NCI-H510A treated with DMSO at 0.1 percent for 48 hours (cell line): ENCODE measurements around the gene ZNF296.
A peak's percentile ranks its signal among the peaks of the same experiment; 100 is the strongest.

Experiments
- DNase-seq: peaks from one replicate; lab custom pipeline; 2025; lab: John Stamatoyannopoulos, UW

ZNF296 gene

DNA sequence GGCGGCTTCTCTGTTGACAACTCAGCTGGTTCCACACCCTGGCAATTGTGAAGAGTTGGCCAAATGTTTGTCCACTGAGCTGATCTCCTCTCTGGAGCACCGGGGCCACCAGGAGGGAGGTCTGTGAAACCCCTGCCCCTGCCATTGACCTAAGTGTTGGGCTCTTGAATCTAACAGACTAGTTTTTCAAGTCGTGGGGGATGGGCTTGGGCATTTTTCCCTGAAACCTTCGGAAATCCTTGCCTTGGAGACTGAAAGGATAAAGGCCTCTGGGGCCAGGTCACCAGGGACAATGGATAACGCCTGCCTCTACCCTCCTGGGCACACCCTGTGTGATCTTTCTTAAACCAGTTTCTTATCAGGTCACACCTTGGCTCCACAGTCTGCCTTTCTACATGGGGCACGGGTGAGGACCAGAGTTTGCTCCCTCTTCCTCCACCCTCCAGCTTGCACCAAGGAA, 3.7 kb upstream of the ZNF296 start:
- DNase-seq: no peak

DNA sequence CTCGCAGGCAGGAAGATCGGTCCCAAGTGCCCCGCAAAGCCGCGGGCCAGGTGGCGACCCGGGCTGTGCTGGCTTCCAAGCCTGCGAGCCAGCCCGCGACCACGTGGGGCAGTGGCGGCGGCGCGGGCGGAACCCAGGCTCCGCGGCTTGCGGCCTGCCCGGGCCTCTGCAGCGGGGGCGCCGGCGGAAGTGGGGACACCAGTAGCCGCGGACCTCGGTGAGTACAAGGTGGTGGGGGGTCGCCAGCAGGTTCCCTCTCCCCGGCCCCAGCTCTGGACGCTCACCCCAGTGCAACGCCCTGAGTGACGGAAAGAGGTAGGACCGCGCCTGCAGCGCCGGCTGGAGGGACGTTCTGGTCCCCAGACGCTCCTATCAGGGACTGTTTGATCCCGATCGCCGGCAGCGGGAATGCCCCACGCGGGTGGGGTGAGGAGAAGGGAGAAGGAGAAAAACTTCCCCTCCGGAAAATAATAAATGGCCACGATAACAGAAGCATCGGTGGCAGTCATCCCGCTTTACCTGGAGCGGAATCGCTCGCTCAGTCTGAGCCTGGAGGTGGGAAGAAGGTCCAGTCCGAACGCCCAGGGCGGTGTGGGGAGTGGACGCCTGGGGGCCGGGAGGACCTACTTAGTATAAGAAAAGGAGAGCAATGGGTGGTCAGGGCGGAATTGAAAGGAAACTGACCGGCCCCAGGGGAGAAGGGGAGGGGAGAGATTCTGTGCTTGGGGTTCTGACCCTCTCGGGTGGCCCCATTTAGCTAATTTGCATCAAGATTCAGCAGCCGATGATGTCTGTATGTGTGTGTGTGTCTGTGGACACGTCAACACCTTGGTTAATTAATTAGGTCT, 3.0 kb upstream of the ZNF296 start, which contains the start of gene GEMIN7:
GEMIN7 (plus strand) TSS at position 198 of the 848 bp plus-strand sequence. CDS start 10,855 bp downstream, outside the sequence.
- peak; percentile 76 for DNase-seq

GRCh38 chr19:45078390-45079062, 2.2 kb upstream of the ZNF296 start:
- no peak for DNase-seq

- peak; percentile 72 for DNase-seq
Observed at GRCh38 chr19:45076851-45077730, 813 bp upstream of the ZNF296 start.

GRCh38 chr19:45075301-45076028, 813 bp downstream of the ZNF296 start:
- DNase-seq: peak; percentile 83

GRCh38 chr19:45074744-45075300, 1.5 kb downstream of the ZNF296 start:
- no peak for DNase-seq

DNA sequence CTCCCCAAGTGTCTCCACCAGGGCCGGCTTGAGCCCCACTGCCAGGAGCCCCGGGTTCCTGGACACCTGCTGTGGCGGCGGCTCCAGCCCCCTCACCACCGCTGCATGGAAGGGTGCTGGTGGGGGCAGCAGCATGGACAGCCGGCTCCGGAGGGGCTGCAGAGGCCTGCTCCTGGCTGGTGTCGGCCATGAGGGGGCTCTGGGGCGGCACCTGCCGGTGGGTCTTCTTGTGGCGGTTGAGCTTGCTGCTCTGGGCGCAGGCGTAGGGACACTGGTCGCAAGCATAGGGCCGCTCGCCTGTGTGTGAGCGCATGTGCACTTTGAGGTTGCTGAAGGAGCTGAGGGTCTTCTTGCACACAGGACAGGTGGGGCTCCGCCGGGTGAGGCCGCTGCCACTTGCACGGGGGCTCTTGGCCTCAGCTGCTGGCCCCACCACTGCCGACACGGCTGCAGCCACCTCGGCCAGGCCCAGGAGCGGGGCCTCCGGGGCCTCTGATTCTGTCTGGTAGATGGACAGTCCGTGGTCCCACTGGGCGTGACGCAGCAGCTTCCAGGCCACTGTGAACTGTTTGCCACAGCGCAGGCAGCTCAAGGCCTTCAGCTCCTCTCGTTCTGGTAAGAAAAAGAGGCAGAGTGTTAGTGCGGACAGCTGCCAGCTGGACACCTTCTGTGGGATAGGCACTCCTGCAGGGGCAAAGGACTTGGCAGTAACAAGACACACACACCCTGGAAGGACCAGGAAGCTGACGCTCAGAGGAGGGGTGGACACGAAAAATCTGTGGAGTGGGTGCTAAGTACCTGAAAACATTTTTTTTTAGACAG, 4.1 kb downstream of the ZNF296 start:
- DNase-seq: no peak

- DNase-seq: no peak
Observed at GRCh38 chr19:45071545-45071938, 4.7 kb downstream of the ZNF296 start.

DNA sequence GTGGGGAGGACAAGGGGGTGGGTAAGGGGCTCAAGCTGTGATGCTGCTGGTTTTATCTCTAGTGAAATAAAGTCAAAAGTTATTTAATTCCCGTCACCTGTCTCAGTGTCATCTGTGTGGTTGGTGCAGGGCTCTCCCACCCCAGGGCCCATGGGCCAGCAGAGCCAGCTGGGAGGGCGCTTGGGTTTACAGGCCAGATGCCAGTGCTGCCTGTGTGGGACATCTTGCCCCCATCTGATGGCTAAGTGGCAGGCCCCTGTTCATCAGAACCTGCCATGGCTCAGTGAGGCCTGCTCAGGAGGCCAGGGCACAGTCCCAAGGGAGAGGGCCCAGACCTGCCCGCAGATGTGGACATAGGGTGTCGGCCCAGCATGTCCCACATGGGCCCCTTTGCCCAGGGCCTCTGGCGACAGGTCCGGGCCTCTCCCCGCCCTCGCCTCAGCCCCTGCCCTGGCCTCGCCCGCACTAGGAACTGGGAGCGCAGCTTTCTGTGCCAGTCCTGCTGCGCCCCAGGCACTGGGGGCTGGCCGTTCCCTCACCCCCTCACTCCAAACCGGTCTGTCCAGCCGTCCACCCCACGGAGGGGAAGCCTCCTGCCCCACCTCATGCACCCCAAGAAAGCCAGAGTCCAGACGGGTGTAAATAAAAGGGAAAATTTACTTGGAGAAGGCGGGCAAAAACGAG, 5.3 kb downstream of the ZNF296 start:
- no peak for DNase-seq

GRCh38 chr19:45070214-45070613, 6.1 kb downstream of the ZNF296 start:
- no peak for DNase-seq

GRCh38 chr19:45069056-45069455, 7.2 kb downstream of the ZNF296 start:
- no peak for DNase-seq

GRCh38 chr19:45068041-45068440, 8.2 kb downstream of the ZNF296 start:
- DNase-seq: no peak

GRCh38 chr19:45066921-45067661, 9.2 kb downstream of the ZNF296 start:
- no peak for DNase-seq

DNA sequence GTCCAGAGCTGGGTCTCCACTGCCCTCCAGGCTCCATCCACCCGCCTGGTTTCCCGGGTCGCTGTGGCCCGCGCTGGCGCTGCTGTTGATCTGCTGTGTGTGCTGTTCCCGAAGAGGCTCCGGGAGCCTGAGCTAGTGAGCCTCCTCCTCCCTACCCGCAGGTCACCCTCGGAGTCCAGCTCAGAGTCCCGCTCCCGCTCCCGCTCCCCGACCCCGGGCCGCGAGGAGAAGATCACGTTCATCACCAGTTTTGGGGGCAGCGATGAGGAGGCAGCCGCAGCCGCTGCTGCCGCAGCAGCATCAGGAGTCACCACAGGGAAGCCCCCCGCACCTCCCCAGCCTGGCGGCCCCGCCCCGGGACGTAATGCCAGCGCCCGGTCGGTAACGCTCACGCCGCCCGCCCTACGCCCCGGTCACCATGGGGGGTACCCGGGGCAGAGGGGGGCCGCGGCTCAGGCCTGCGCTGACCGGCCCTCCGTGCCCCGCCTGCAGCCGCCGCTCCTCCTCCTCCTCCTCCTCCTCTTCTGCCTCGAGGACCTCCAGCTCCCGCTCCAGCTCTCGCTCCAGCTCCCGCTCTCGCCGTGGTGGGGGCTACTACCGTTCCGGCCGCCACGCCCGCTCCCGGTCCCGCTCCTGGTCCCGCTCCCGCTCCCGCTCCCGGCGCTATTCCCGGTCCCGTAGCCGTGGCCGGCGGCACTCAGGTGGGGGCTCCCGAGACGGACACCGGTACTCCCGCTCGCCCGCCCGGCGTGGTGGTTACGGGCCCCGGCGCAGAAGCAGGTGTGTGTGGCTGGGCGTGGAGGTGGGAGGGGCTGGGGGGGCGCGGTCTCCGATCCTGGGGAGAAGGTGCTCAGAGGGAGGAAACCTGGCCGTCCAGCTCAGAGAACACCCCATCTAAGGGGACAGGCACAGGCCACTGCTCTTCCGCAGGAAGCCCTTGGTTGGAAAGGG, 12.2 kb downstream of the ZNF296 start:
- DNase-seq: no peak

- DNase-seq: no peak
Observed at GRCh38 chr19:45061965-45062364, 14.3 kb downstream of the ZNF296 start.

GRCh38 chr19:45059258-45059965, 16.9 kb downstream of the ZNF296 start:
- peak; percentile 80 for DNase-seq

DNA sequence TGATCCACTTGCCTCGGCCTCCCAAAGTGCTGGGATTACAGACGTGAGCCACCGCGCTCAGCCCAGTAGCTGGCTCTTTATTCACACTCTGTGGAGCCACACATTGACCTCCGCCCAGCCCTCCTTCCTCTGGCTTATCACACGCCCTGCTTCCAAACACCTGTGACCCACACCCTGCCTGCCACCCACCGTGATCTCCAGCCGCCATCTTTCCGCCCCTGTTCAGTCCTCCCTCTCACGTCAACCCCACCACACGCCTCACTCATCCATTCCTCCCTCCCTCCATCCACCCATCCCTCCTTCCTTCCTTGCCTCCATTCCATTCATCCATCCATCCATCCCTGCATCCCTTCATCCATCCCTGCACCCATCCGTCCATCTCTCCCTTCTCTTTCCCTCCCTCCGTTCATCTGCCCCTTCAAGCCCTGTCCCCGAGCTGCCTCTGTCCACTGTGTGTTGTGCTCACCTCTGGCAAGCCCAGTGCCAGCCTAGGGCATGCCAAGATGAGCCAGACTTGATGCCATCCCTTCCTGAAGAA, 17.6 kb downstream of the ZNF296 start:
- DNase-seq: no peak
